ENCODE results near the gene PTP4A1.
"Not testable (repeated sequence)": the region's sequence is repeated elsewhere in the genome, so short reads cannot be mapped to it uniquely, and the experiment has no call there.

The PTP4A1 gene

DNA sequence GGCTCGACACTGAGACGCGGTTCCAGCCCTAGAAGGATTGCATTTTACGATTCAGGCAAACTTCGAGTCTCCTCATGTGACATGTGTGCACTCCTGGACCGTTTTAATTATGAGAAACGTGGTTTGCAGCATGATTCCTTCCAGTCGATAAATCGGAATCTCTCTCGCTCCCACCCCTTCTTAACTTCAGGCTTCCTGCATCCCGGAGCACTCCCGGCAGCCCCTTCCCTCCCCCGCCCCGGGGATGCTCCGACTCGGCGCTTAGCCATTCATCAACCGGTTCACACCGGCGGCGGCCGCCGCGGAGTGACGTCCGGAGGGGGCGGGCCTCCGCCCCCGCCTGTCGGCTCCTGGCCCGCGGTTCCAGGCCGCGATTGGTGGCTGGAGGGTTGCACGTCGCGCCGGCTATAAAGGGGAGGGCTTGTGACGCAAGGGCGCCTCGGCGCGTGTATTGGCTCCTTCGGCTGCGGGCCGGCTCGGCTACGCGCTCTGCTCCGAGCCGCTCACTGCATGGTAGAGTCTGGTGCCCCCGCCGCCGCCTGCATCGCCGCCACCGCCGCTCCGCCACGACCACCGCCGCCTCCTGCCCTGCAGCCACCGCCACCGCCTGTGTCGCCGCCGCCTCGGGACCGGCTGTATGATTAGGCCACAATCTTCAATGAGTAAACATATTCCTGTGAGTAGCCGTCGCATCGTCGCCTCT, at the start of gene PTP4A1, which contains the start of gene LOC128125822:
TSS of gene PTP4A1 (plus strand) at position 437 of the 703 bp plus-strand sequence. CDS start 4,401 bp downstream, outside the sequence.
TSS of gene LOC128125822 (plus strand) at position 437 of the 703 bp plus-strand sequence.
- in situ Hi-C loops (cut with MboI; ENCODE audit: low sequenced_read_pairs), result no loop called here

GRCh38 chr6:63522911-63523287, 49.4 kb upstream of the PTP4A1 start:
- in situ Hi-C loops (cut with MboI; ENCODE audit: low sequenced_read_pairs), result not testable (repeated sequence)

DNA sequence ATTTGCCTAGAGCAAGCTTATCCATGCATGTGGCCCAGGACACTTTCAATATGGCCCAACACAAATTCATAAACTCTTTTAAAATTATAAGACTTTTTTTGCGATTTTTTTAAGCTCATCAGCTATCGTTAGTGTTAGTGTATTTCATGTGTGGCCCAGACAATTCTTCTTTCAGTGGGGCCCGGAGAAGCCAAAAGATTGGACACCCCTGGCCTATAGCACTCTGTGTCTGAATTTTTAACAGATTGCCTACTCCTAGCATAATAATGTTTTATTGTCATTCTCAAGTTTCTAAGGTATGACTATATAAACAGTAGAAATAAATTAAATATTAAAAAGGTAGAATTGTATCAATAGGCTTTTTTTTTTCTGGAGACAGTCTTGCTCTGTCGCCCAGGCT, 48.6 kb upstream of the PTP4A1 start:
- in situ Hi-C loops (cut with MboI; ENCODE audit: low sequenced_read_pairs), result no loop called here

DNA sequence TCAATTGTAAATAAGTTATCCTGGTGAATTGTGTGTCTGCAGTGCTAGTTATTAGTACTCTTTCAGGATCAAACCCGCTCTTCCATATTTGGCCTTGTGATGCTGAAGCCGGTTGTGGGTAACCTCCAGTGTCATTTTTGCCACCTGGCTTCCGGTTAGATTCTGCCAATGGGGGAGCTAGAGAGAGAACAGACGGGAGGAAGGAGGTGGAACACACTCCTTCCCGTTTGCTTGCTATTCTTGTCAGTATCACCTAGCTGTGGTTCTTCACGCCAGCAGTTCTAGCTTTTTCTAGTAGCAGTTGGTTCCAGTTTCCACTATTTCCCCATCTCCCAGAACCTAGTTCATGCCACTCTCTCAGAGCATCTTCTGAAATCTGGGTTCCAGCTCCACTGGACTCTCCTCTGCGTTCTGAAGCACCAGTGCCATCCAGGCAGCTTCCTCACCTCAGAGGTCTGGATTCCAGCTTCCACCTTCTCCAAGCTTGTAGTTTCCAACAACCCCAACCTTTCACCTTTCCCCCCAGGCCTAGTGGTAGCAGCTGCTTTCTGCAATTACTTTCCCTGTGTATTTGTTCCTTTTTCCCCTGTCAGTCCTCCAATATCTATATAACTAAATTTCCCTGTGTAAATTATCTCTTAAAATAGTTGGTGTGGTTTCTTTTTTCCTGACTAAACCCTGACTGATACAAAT, 46.9 kb upstream of the PTP4A1 start:
- in situ Hi-C loops (cut with MboI; ENCODE audit: low sequenced_read_pairs), result no loop called here

DNA sequence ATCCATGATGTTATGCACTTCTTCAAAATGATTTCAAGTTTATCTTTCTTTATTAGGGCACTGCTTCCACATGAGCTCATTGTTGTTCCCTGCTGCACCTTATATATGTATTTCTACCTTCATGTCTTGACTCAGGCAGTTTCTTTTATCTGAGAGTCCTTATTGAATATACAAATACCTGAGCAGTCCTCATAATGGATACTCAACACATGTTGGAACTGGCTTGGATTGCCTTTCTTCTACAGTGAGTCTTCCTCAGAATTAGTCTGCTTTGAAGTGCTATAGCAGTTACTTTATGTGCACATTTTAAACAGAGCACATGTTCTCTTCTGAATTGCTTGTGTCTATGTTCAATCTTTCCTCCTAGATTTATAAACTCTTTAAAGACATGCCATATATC, 45.3 kb upstream of the PTP4A1 start:
- in situ Hi-C loops (cut with MboI; ENCODE audit: low sequenced_read_pairs), result no loop called here

GRCh38 chr6:63527658-63528514, 44.4 kb upstream of the PTP4A1 start:
- in situ Hi-C loops (cut with MboI; ENCODE audit: low sequenced_read_pairs), result no loop called here

GRCh38 chr6:63529498-63529897, 42.8 kb upstream of the PTP4A1 start:
- in situ Hi-C loops (cut with MboI; ENCODE audit: low sequenced_read_pairs), result no loop called here

DNA sequence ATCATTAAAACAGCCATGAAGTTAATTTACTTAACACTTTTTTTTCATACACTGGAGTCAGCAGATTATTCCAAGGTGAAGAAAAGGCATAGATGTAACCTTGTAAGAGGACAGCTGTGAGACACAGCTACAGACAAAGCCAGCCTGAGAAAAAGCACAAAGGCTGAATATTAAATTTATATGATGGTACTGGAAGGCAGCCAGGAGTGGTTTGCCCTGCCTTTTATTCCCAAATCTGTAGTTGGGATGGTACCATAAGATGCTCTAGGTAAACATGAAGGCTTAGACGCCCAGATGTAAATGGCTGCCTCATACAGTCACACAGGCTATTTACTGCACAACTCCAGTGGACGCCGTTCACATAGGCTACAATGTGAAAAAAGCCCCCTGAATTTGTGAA, 42.1 kb upstream of the PTP4A1 start:
- in situ Hi-C loops (cut with MboI; ENCODE audit: low sequenced_read_pairs), result no loop called here

- in situ Hi-C loops (cut with MboI; ENCODE audit: low sequenced_read_pairs), result no loop called here
These were observed 41.3 kb upstream of the PTP4A1 start for GRCh38 chr6:63530991-63531390.

GRCh38 chr6:63533026-63533425, 39.3 kb upstream of the PTP4A1 start:
- in situ Hi-C loops (cut with MboI; ENCODE audit: low sequenced_read_pairs), result no loop called here

DNA sequence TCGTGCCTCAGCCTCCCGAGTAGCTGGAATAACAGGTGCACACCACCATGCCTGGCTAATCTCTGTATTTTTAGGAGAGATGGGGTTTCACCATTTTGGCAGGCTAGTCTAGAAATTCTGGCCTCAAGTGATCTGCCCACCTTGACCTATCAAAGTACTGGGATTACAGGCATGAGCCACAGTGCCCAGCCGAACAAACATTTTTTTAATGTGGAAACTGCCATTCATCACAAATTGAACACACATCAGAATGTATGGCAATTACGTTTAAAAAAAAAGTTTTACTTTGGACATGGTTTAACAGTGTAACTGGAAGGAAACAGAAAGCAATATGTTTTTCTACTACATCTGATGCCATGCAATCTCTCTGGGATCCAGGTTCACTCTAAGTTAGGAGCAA, 38.3 kb upstream of the PTP4A1 start:
- in situ Hi-C loops (cut with MboI; ENCODE audit: low sequenced_read_pairs), result no loop called here

DNA sequence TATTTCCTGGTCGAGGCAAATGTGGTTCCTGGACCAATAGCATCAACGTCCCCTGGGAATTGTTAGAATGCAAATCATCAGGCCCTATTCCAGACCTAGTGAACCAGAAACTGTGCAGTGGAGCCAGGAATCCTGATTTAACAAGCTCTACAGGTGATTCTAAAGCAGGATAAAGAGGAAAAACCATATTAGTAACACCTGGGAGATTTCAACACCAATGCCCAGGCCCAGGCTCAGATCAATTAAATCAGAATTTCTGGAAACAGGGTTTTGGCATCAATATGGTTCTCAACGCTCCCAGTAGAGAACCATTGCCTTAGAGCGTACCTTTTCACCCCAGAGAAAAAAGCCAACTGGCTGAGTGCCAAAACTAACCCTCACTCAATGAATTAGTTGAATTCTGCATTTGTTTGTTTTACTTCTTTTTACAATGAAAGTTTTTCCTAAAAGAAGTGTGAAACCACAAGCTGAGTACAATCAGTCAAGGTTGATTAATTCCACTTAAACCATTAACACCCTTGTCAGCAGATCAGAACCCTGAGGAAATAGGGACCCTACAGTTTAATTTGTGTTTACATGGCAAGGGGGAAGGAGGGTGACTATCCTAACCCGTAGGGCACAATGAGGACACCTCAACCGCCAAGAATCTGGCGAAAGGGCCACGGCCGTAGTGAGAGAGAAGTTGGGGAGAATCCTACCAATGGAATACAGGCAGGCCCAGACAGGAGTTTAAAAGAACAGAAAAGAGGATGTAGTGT, 34.9 kb upstream of the PTP4A1 start:
- in situ Hi-C loops (cut with MboI; ENCODE audit: low sequenced_read_pairs), result no loop called here

- in situ Hi-C loops (cut with MboI; ENCODE audit: low sequenced_read_pairs), result no loop called here
These were observed 34.4 kb upstream of the PTP4A1 start for GRCh38 chr6:63537959-63538300.

GRCh38 chr6:63538550-63538949, 33.7 kb upstream of the PTP4A1 start:
- in situ Hi-C loops (cut with MboI; ENCODE audit: low sequenced_read_pairs), result no loop called here

DNA sequence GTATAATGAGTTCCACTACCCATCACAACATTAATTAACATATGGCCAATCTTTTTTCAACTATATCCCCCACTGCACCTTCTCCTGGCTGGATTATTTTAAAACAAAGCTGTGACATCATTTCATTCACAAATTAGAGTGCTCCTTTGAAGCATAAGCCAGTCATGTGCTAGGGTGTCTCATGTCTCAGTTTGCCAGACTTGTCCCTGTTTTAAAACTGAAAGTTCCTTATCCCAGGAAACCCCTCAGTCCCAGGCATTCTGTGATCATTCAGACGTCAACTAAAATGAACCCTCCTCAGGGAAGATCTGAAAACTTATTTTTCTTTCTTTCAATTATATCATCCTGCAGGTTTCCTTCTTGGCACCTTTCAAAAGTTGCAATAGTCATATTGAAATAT, 29.3 kb upstream of the PTP4A1 start:
- in situ Hi-C loops (cut with MboI; ENCODE audit: low sequenced_read_pairs), result no loop called here

DNA sequence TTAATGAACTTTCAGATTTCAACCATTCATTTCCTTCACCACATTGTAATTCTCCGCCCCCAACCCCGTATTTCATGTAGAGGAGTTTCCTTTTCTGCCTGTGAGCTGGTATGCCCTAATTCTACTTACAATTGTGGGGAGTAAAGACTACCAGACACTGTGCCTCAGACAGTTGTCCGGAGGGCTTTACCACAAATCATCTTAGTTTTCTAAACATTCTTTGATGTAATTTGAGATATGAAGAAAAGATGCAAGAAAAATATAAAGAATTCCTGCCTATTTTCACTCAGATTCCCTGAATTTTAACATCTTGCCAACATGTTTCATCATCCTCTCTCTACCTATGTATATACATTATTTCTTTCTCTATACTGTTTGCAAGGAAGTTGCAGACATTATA, 28.3 kb upstream of the PTP4A1 start:
- in situ Hi-C loops (cut with MboI; ENCODE audit: low sequenced_read_pairs), result no loop called here

DNA sequence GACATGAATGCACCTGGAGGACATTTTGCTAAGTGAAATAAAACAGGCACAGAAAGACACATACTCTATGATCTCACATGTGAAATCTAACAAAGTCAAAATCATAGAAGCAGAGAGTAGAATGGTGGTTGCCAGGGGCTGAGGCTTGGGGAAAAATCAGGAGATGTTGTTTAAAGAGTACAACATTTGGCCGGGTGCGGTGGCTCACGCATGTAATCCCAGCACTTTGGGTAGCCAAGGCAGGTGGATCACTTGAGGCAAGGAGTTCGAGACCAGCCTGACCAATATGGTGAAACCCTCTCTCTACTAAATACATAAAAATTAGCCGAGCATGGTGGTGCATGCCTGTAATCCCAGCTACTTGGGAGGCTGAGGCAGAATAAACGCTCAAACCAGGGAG, 26.0 kb upstream of the PTP4A1 start:
- in situ Hi-C loops (cut with MboI; ENCODE audit: low sequenced_read_pairs), result no loop called here

DNA sequence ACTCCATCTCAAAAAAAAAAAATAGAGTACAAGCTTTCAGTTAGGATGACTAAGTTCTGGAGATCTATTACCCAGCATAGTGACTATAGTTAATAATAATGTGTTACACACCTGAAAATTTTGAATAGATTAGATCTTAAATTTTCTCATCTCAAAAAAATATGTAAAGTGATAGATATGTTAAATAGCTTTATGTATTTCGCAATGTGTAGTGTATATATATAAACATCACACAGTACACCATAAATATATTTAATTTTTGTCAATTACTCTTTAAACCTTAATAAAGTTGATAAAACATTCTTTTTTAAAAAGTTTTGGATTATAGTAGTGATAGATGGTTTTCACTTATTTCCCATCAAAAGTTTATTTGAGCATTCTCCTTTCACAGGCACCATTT, 25.6 kb upstream of the PTP4A1 start:
- in situ Hi-C loops (cut with MboI; ENCODE audit: low sequenced_read_pairs), result no loop called here

GRCh38 chr6:63549076-63549475, 23.2 kb upstream of the PTP4A1 start:
- in situ Hi-C loops (cut with MboI; ENCODE audit: low sequenced_read_pairs), result no loop called here

DNA sequence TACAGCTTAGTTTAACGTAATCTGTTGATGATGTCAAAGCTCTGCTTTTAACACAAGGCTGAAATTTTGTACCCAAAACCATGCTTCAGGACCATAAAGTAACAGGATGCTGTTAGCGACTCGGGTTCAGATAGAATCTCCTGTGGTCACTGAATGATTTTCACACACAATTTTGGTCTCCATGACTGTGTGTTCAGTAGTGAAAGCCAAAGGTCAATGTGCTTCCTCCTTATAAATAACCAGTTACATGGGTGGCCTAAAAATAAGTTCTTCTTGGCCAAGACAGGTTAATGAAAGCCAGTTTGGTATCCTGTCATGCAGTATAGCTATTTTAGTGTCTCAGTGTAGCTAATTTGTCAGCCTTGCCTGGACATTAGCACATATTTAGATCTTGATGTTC, 19.1 kb upstream of the PTP4A1 start:
- in situ Hi-C loops (cut with MboI; ENCODE audit: low sequenced_read_pairs), result no loop called here

GRCh38 chr6:63553900-63554299, 18.4 kb upstream of the PTP4A1 start:
- in situ Hi-C loops (cut with MboI; ENCODE audit: low sequenced_read_pairs), result no loop called here
